Stomach (tissue), 4 donors: Measurements from ENCODE around the gene NRP1.

Experiments used
- CTCF ChIP-seq, 7 experiments: fragments of 450-650 bp in 4 of 7; fragments of 200-600 bp in 3 of 7; sonication (generic) in 3 of 7; IDR thresholded peaks; one replicate each; pipeline ENCODE4 v1.5.1; 2016 to 2019; ENCODE audit warnings: antibody characterized with exemption in 7 of 7, control low read depth in 2 of 7, mild to moderate bottlenecking in 1 of 7
- EP300 ChIP-seq: sonication (generic); formaldehyde crosslinking; IDR thresholded peaks from one replicate; pipeline ENCODE4 v1.6.1; 2017; ENCODE audit warnings: antibody characterized with exemption
- POLR2A ChIP-seq, 4 donors: fragments of 450-650 bp; IDR thresholded peaks; one replicate each; pipeline ENCODE4 v1.6.1; 2016; ENCODE audit warnings: antibody characterized with exemption in 4 of 4, control low read depth in 2 of 4, mild to moderate bottlenecking in 1 of 4, moderate library complexity in 1 of 4
- POLR2AphosphoS5 ChIP-seq, 3 donors: sonication (generic); formaldehyde crosslinking; IDR thresholded peaks; one replicate each; pipeline ENCODE4 v1.6.1; 2016; ENCODE audit warnings: antibody characterized with exemption in 3 of 3

- no peak for TF ChIP-seq POLR2A (IDR thresholded peaks at IDR 0.05)
- TF ChIP-seq CTCF (IDR thresholded peaks at IDR 0.05), result no peak
- TF ChIP-seq EP300, result no peak
- no peak for TF ChIP-seq POLR2AphosphoS5 (IDR thresholded peaks at IDR 0.05)
Measured at GRCh38 chr10:33315891-33316290, 18.6 kb downstream of the NRP1 start.
